ENCODE measurements around the gene PAK1IP1.
"Not testable (repeated sequence)": the region's sequence is repeated elsewhere in the genome, so short reads cannot be mapped to it uniquely, and the experiment has no call there.

The PAK1IP1 gene

DNA sequence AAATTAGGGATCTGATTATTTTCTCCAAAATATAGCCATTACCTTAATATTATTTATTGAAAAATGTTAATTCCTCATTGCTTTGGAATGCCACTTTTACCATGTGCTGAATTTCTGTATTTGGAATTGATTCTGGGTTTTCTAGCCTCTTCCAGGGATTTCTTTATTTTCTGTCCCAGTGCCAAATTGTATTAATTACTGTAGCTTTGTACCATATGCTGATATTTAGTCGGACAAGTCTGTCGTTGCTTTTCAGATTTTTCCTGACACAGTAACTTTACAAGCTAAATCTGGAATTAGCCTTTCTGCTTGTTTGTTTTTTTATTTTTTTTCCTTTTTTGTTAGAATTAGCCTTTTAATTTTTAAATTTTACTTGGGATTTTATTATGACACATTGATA lies 42.0 kb downstream of the PAK1IP1 start:
- H3K36me3 ChIP-seq (ENCODE audit: insufficient read depth, low read length) = peaks cover 10% of the 10 kb centered on the region
- no peak overlapping the region for H3K4me3 ChIP-seq (ENCODE audit: low read depth, low read length, poor library complexity, severe bottlenecking)
- no peak overlapping the region for H3K9ac ChIP-seq (ENCODE audit: low read length)
- no peak overlapping the region for H3K4me2 ChIP-seq (ENCODE audit: low read length)
- no peak overlapping the region for H3K27ac ChIP-seq (ENCODE audit: low read depth, low read length, poor library complexity, severe bottlenecking)
- H3K79me2 ChIP-seq (ENCODE audit: insufficient read depth, low read length) = no peaks in the 10 kb centered on the region
- H2AFZ ChIP-seq (ENCODE audit: low read length) = no peak overlapping the region
- no peaks in the 10 kb centered on the region for H4K20me1 ChIP-seq (ENCODE audit: insufficient read depth, low read length)
- no peaks in the 10 kb centered on the region for H3F3A ChIP-seq (ENCODE audit: insufficient read depth, low read length)
- no peaks in the 10 kb centered on the region for H3K4me1 ChIP-seq (ENCODE audit: insufficient read depth, low read length, severe bottlenecking)
- H3K9me2 ChIP-seq (ENCODE audit: low read depth, low read length) = no peaks in the 10 kb centered on the region
- no peaks in the 10 kb centered on the region for H3K27me3 ChIP-seq (ENCODE audit: insufficient read depth, low read length)
- no peaks in the 10 kb centered on the region for H3K9me3 ChIP-seq (ENCODE audit: low read length)
- no peak for TF ChIP-seq EZH2 (IDR thresholded peaks at IDR 0.05; ENCODE audit: borderline replicate concordance, low read length)
- TF ChIP-seq, protein P1, sequence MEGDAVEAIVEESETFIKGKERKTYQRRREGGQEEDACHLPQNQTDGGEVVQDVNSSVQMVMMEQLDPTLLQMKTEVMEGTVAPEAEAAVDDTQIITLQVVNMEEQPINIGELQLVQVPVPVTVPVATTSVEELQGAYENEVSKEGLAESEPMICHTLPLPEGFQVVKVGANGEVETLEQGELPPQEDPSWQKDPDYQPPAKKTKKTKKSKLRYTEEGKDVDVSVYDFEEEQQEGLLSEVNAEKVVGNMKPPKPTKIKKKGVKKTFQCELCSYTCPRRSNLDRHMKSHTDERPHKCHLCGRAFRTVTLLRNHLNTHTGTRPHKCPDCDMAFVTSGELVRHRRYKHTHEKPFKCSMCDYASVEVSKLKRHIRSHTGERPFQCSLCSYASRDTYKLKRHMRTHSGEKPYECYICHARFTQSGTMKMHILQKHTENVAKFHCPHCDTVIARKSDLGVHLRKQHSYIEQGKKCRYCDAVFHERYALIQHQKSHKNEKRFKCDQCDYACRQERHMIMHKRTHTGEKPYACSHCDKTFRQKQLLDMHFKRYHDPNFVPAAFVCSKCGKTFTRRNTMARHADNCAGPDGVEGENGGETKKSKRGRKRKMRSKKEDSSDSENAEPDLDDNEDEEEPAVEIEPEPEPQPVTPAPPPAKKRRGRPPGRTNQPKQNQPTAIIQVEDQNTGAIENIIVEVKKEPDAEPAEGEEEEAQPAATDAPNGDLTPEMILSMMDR (IDR thresholded peaks at IDR 0.05; ENCODE audit: low read length) = no peak

DNA sequence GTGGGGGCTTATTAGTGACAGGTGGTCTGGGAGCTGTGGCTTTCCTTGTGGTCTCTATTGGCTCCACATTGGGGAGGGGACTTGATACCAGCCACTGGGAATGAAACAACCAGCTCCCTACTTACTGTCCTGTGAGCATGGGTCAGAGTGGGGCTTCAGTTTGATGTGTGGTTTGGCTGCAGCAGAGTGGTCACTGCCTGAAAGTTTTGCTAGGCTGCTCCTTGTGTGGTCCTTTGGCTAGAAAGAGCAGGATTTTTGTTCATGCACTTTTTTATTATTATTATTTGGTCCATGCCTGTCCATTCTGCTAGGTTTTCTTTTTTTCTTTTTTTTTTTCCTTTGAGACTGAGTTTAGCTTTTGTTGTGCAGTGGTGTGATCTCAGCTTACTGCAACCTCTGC lies 45.3 kb downstream of the PAK1IP1 start:
- H3F3A ChIP-seq (ENCODE audit: insufficient read depth, low read length) = no peaks in the 10 kb centered on the region
- no peak overlapping the region for H2AFZ ChIP-seq (ENCODE audit: low read length)
- no peak overlapping the region for H3K9ac ChIP-seq (ENCODE audit: low read length)
- H3K4me2 ChIP-seq (ENCODE audit: low read length) = no peak overlapping the region
- no peak for TF ChIP-seq EZH2 (IDR thresholded peaks at IDR 0.05; ENCODE audit: borderline replicate concordance, low read length)
- TF ChIP-seq, protein P1 (IDR thresholded peaks at IDR 0.05; ENCODE audit: low read length) = no peak
- H3K27ac ChIP-seq (ENCODE audit: low read depth, low read length, poor library complexity, severe bottlenecking) = no peak overlapping the region
- no peaks in the 10 kb centered on the region for H3K9me2 ChIP-seq (ENCODE audit: low read depth, low read length)
- no peak overlapping the region for H3K4me3 ChIP-seq (ENCODE audit: low read depth, low read length, poor library complexity, severe bottlenecking)
- no peaks in the 10 kb centered on the region for H3K36me3 ChIP-seq (ENCODE audit: insufficient read depth, low read length)
- H3K27me3 ChIP-seq (ENCODE audit: insufficient read depth, low read length) = no peaks in the 10 kb centered on the region
- peaks cover 2% of the 10 kb centered on the region for H3K4me1 ChIP-seq (ENCODE audit: insufficient read depth, low read length, severe bottlenecking)
- H3K79me2 ChIP-seq (ENCODE audit: insufficient read depth, low read length) = no peaks in the 10 kb centered on the region
- no peaks in the 10 kb centered on the region for H4K20me1 ChIP-seq (ENCODE audit: insufficient read depth, low read length)
- no peaks in the 10 kb centered on the region for H3K9me3 ChIP-seq (ENCODE audit: low read length)

DNA sequence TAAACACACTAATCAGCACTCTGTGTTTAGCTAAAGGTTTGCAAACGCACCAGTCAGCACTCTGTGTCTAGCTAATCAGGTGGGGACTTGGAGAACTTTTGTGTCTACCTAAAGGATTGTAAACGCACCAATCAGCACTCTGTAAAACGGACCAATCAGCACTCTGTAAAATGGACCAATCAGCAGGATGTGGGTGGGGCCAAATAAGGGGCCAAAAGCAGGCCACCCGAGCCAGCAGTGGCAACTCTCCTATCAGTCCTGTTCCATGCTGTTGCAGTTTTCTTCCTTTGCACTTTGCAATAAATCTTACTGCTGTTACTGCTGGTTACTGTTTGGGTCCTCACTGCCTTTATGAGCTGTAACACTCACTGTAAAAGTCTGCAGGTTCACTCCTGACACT lies 46.9 kb downstream of the PAK1IP1 start:
- not testable (repeated sequence) for H3K79me2 ChIP-seq (ENCODE audit: insufficient read depth, low read length); H3K4me3 ChIP-seq (ENCODE audit: low read depth, low read length, poor library complexity, severe bottlenecking); H3F3A ChIP-seq (ENCODE audit: insufficient read depth, low read length); H3K27ac ChIP-seq (ENCODE audit: low read depth, low read length, poor library complexity, severe bottlenecking); H3K9ac ChIP-seq (ENCODE audit: low read length); H3K9me2 ChIP-seq (ENCODE audit: low read depth, low read length); H3K9me3 ChIP-seq (ENCODE audit: low read length); H3K4me2 ChIP-seq (ENCODE audit: low read length); H2AFZ ChIP-seq (ENCODE audit: low read length); H4K20me1 ChIP-seq (ENCODE audit: insufficient read depth, low read length); H3K36me3 ChIP-seq (ENCODE audit: insufficient read depth, low read length); H3K27me3 ChIP-seq (ENCODE audit: insufficient read depth, low read length)
- peaks cover 15% of the 10 kb centered on the region for H3K4me1 ChIP-seq (ENCODE audit: insufficient read depth, low read length, severe bottlenecking)

DNA sequence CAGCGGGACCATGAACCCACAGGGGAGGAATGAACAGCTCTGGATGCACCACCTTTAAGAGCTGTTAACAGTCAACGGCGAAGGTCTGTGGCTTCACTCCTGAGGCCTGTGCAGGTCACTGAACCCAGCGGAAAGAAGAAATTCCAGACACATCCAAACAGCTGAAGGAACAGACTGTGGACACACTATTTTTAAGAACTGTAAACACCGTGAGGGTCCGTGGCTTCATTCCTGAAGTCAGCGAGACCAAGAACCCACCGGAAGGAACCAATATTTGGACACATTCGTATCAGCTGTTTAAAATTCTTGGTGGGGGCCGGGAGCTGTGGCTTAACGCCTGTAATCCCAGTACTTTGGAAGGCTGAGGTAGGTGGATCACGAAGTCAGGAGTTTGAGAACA lies 47.5 kb downstream of the PAK1IP1 start:
- peaks cover 19% of the 10 kb centered on the region for H3K4me1 ChIP-seq (ENCODE audit: insufficient read depth, low read length, severe bottlenecking)
- H3K4me3 ChIP-seq (ENCODE audit: low read depth, low read length, poor library complexity, severe bottlenecking) = no peak overlapping the region
- no peaks in the 10 kb centered on the region for H3K9me2 ChIP-seq (ENCODE audit: low read depth, low read length)
- no peaks in the 10 kb centered on the region for H3K9me3 ChIP-seq (ENCODE audit: low read length)
- no peaks in the 10 kb centered on the region for H3K79me2 ChIP-seq (ENCODE audit: insufficient read depth, low read length)
- H3K4me2 ChIP-seq (ENCODE audit: low read length) = no peak overlapping the region
- no peak overlapping the region for H2AFZ ChIP-seq (ENCODE audit: low read length)
- no peak overlapping the region for H3K9ac ChIP-seq (ENCODE audit: low read length)
- H3K27me3 ChIP-seq (ENCODE audit: insufficient read depth, low read length) = no peaks in the 10 kb centered on the region
- H4K20me1 ChIP-seq (ENCODE audit: insufficient read depth, low read length) = no peaks in the 10 kb centered on the region
- H3F3A ChIP-seq (ENCODE audit: insufficient read depth, low read length) = no peaks in the 10 kb centered on the region
- no peak overlapping the region for H3K27ac ChIP-seq (ENCODE audit: low read depth, low read length, poor library complexity, severe bottlenecking)
- H3K36me3 ChIP-seq (ENCODE audit: insufficient read depth, low read length) = no peaks in the 10 kb centered on the region
- no peak for TF ChIP-seq EZH2 (IDR thresholded peaks at IDR 0.05; ENCODE audit: borderline replicate concordance, low read length)
- TF ChIP-seq, protein P1 (IDR thresholded peaks at IDR 0.05; ENCODE audit: low read length) = no peak

Measured in OCI-LY1 (cell line).